ENCODE results near the gene SEC14L6.

The SEC14L6 gene

GRCh38 chr22:30535182-30535581 is 11.4 kb downstream of the SEC14L6 start:
- no peak for DNase-seq

- DNase-seq: no peak
Observed at GRCh38 chr22:30531651-30532608, 14.6 kb downstream of the SEC14L6 start.

- no peak for DNase-seq
Observed at GRCh38 chr22:30526656-30527055, 19.9 kb downstream of the SEC14L6 start.

- no peak for DNase-seq
Observed at GRCh38 chr22:30523646-30524489, 22.7 kb downstream of the SEC14L6 start.

- no peak for DNase-seq
Observed at GRCh38 chr22:30521368-30522156, 25.0 kb downstream of the SEC14L6 start.

GRCh38 chr22:30519842-30520425 is 26.6 kb downstream of the SEC14L6 start:
- DNase-seq: no peak

- no peak for DNase-seq
Observed at GRCh38 chr22:30516731-30517130, 29.8 kb downstream of the SEC14L6 start.

- DNase-seq: no peak
Observed at GRCh38 chr22:30516273-30516672, 30.3 kb downstream of the SEC14L6 start.

GRCh38 chr22:30514252-30514651 is 32.3 kb downstream of the SEC14L6 start:
- DNase-seq: no peak

GRCh38 chr22:30513462-30513861 is 33.1 kb downstream of the SEC14L6 start:
- DNase-seq: no peak

- no peak for DNase-seq
Observed at GRCh38 chr22:30511911-30512310, 34.6 kb downstream of the SEC14L6 start.

GRCh38 chr22:30511109-30511508 is 35.4 kb downstream of the SEC14L6 start:
- no peak for DNase-seq

GRCh38 chr22:30508216-30508615 is 38.3 kb downstream of the SEC14L6 start:
- no peak for DNase-seq

- no peak for DNase-seq
Observed at GRCh38 chr22:30507670-30508069, 38.9 kb downstream of the SEC14L6 start.

- no peak for DNase-seq
Observed at GRCh38 chr22:30506507-30506968, 40.0 kb downstream of the SEC14L6 start.

- no peak for DNase-seq
Observed at GRCh38 chr22:30503551-30503950, 43.0 kb downstream of the SEC14L6 start.

GRCh38 chr22:30502911-30503310 is 43.6 kb downstream of the SEC14L6 start:
- no peak for DNase-seq

GRCh38 chr22:30502153-30502552 is 44.4 kb downstream of the SEC14L6 start:
- no peak for DNase-seq

- DNase-seq: no peak
Observed at GRCh38 chr22:30500628-30501027, 45.9 kb downstream of the SEC14L6 start.

GRCh38 chr22:30497466-30498150 is 48.9 kb downstream of the SEC14L6 start:
- DNase-seq: no peak

- DNase-seq: no peak
Observed at GRCh38 chr22:30495041-30495784, 51.3 kb downstream of the SEC14L6 start.
